Liver (tissue), 9 donors: ENCODE results near the gene SQOR. TPM values are rescaled to one million over a fixed set of nuclear protein-coding genes. Genes with fewer than 3 reads are reported as not detected.

Source experiments
- DNase-seq: peaks from one replicate; pipeline ENCODE4 v3.0.0-alpha.2; 2017; ENCODE audit warnings: low spot score
- H3K27ac ChIP-seq, 2 donors: one replicate each; pipeline ENCODE4 v1.7.0; 2013; ENCODE audit warnings: inconsistent platforms in 2 of 2, low read length in 2 of 2, control low read depth in 1 of 2, low read depth in 1 of 2, mild to moderate bottlenecking in 1 of 2
- H3K27me3 ChIP-seq, 4 donors: one replicate each; pipeline versions ENCODE4 v1.6.1 to v1.7.0; 2013; ENCODE audit warnings: low read length in 3 of 4, inconsistent platforms in 1 of 4, mild to moderate bottlenecking in 1 of 4, moderate library complexity in 1 of 4; ENCODE audit not compliant: control insufficient read depth in 4 of 4, insufficient read depth in 4 of 4
- H3K36me3 ChIP-seq, 4 donors: one replicate each; pipeline versions ENCODE4 v1.6.1 to v1.7.0; 2013; ENCODE audit warnings: low read length in 3 of 4, mild to moderate bottlenecking in 3 of 4, low read depth in 1 of 4, moderate library complexity in 1 of 4; ENCODE audit not compliant: control insufficient read depth in 4 of 4, insufficient read depth in 3 of 4
- H3K4me1 ChIP-seq, 4 donors: one replicate each; pipeline versions ENCODE4 v1.6.1 to v1.7.0; 2013; ENCODE audit warnings: low read length in 3 of 4, mild to moderate bottlenecking in 3 of 4, moderate library complexity in 1 of 4; ENCODE audit not compliant: control insufficient read depth in 4 of 4, insufficient read depth in 4 of 4
- H3K4me3 ChIP-seq, 3 donors: one replicate each; pipeline versions ENCODE4 v1.6.1 to v1.7.0; 2013; ENCODE audit warnings: low read length in 3 of 3, control low read depth in 1 of 3, low read depth in 1 of 3, mild to moderate bottlenecking in 1 of 3
- H3K9ac ChIP-seq, 2 donors: one replicate each; pipeline ENCODE4 v1.7.0; 2013; ENCODE audit warnings: low read length in 2 of 2, mild to moderate bottlenecking in 2 of 2, moderate library complexity in 2 of 2, control low read depth in 1 of 2, low read depth in 1 of 2
- H3K9me3 ChIP-seq, 4 donors: one replicate each; pipeline versions ENCODE4 v1.6.1 to v1.7.0; 2013; ENCODE audit warnings: low read length in 3 of 4; ENCODE audit not compliant: control insufficient read depth in 4 of 4
- ATF3 ChIP-seq: IDR thresholded peaks from 2 replicates; pipeline ENCODE4 v1.6.1; 2016; ENCODE audit warnings: antibody characterized with exemption
- CTCF ChIP-seq: fragments of 150-350 bp; IDR thresholded peaks from 2 replicates; pipeline ENCODE4 v1.5.1; 2017; ENCODE audit warnings: improper control_type of control experiment, low read depth, low read length; ENCODE audit not compliant: missing input control
- EGR1 ChIP-seq, 2 donors: IDR thresholded peaks; 2 replicates each; pipeline ENCODE4 v1.6.1; 2016 to 2018; ENCODE audit warnings: antibody characterized with exemption in 2 of 2, low read depth in 2 of 2
- FOXA1 ChIP-seq: IDR thresholded peaks from 2 replicates; pipeline ENCODE4 v1.6.1; 2016; ENCODE audit warnings: antibody characterized with exemption
- FOXA2 ChIP-seq: IDR thresholded peaks from 2 replicates; pipeline ENCODE4 v1.6.1; 2016; ENCODE audit warnings: antibody characterized with exemption
- GABPA ChIP-seq, 2 donors: IDR thresholded peaks in 1 of 2; conservative IDR thresholded peaks in 1 of 2; 2 replicates each; pipeline ENCODE4 v1.6.1; 2016; ENCODE audit warnings: antibody characterized with exemption in 2 of 2, mild to moderate bottlenecking in 1 of 2, moderate library complexity in 1 of 2
- HNF4A ChIP-seq, 2 donors: conservative IDR thresholded peaks; 2 replicates each; pipeline ENCODE4 v1.6.1; 2016; ENCODE audit warnings: antibody characterized with exemption in 2 of 2, mild to moderate bottlenecking in 2 of 2
- HNF4G ChIP-seq: IDR thresholded peaks from 2 replicates; pipeline ENCODE4 v1.6.1; 2016; ENCODE audit warnings: antibody characterized with exemption
- JUND ChIP-seq, 2 donors: IDR thresholded peaks; 2 replicates each; pipeline ENCODE4 v1.6.1; 2016; ENCODE audit warnings: antibody characterized with exemption in 2 of 2
- MAX ChIP-seq: IDR thresholded peaks from 2 replicates; pipeline ENCODE4 v1.6.1; 2016; ENCODE audit warnings: antibody characterized with exemption
- NR2F2 ChIP-seq: IDR thresholded peaks from 2 replicates; pipeline ENCODE4 v1.6.1; 2016; ENCODE audit warnings: antibody characterized with exemption
- REST ChIP-seq: IDR thresholded peaks from 2 replicates; pipeline ENCODE4 v1.6.1; 2016; ENCODE audit warnings: antibody characterized with exemption, mild to moderate bottlenecking
- RXRA ChIP-seq, 2 donors: IDR thresholded peaks; 2 replicates each; pipeline ENCODE4 v1.6.1; 2017 to 2018; ENCODE audit warnings: antibody characterized with exemption in 2 of 2, mild to moderate bottlenecking in 1 of 2
- SP1 ChIP-seq: IDR thresholded peaks from 2 replicates; pipeline ENCODE4 v1.6.1; 2018; ENCODE audit warnings: antibody characterized with exemption, mild to moderate bottlenecking
- TAF1 ChIP-seq: conservative IDR thresholded peaks from 2 replicates; pipeline ENCODE4 v1.6.1; 2016; ENCODE audit warnings: antibody characterized with exemption, mild to moderate bottlenecking
- YY1 ChIP-seq: IDR thresholded peaks from 2 replicates; pipeline ENCODE4 v1.6.1; 2016; ENCODE audit warnings: antibody characterized with exemption, mild to moderate bottlenecking
- ZBTB33 ChIP-seq: IDR thresholded peaks from 2 replicates; pipeline ENCODE4 v1.6.1; 2016; ENCODE audit warnings: antibody characterized with exemption
- WGBS: extraction: QIAGEN DNeasy Blood & Tissue Kit; methylation state at CpG from one replicate; pipeline ENCODE4 v1.1.7; 2013; 5-methylcytosine and 5-hydroxymethylcytosine counted together
- polyA plus RNA-seq, 2 donors: library from polyadenylated mRNA; stranded (reverse) in 1 of 2; unstranded in 1 of 2; fragments of 200-250 nt in 1 of 2; fragments of >200 nt in 1 of 2; fragmentation: Nextera tagmentation in 1 of 2; extraction: Ambion mirVana in 1 of 2; gene quantifications; one replicate each; pipeline versions ENCODE4 v1.2.1 to v1.2.3, GENCODE V29; 2013 to 2015
- total RNA-seq, 2 donors: library from RNA; depleted of rRNA; stranded (reverse); fragments of >200 nt; gene quantifications; one replicate each; pipeline ENCODE4 v1.2.3, GENCODE V29; 2014
- donor health status: healthy.
- donor health status: healthy.
- donor health status: healthy.
- donor health status: healthy.
- donor health status: healthy.

The SQOR gene
- total and polyA plus RNA-seq, 4 donors = 29.6 to 41.7 (median 35.1) TPM

GRCh38 chr15:45640616-45641015 lies 5.8 kb downstream of the SQOR start:
- H3K27ac ChIP-seq = peak overlapping the region; percentile 74 to 96

GRCh38 chr15:45641374-45641781 lies 6.5 kb downstream of the SQOR start:
- Histone ChIP-seq H3K9ac (no peak overlapping the region), H3K9me3 (no peaks in the 10 kb centered on the region), H3K27ac (peak overlapping the region; percentile 74 to 96), H3K4me1 (peaks cover 11 to 50% (median 20%) of the 10 kb centered on the region in 4 donors), H3K27me3 (no peaks in the 10 kb centered on the region), H3K4me3 (no peak overlapping the region), H3K36me3 (no peaks in the 10 kb centered on the region)
- 11% methylated on average over 1 of the region's 1 CpG for WGBS
- DNase-seq = no peak
- no peak for TF ChIP-seq NR2F2
- TF ChIP-seq RXRA (IDR thresholded peaks at IDR 0.05) = peak; percentile 47 to 86
- peak; percentile 97 for TF ChIP-seq YY1
- no peak for TF ChIP-seq FOXA1
- TF ChIP-seq CTCF = peak; percentile 27
- peak; percentile 78 for TF ChIP-seq ZBTB33
- TF ChIP-seq ATF3 = no peak

More at GRCh38 chr15:45640616-45641015, 5.8 kb downstream of the SQOR start:
- Histone ChIP-seq H3K4me1 (peaks cover 11 to 49% (median 20%) of the 10 kb centered on the region in 4 donors), H3K9ac (no peak overlapping the region), H3K36me3 (no peaks in the 10 kb centered on the region), H3K9me3 (no peaks in the 10 kb centered on the region), H3K27me3 (no peaks in the 10 kb centered on the region), H3K4me3 (no peak overlapping the region)
- no peak for DNase-seq
- TF ChIP-seq NR2F2 (no peak), HNF4A (conservative IDR thresholded peaks at IDR 0.05) (no peak), TAF1 (no peak), MAX (no peak), JUND (IDR thresholded peaks at IDR 0.05) (no peak), HNF4G (no peak), ATF3 (no peak), REST (no peak), SP1 (no peak), YY1 (no peak), GABPA (IDR thresholded peaks at IDR 0.05 in 1 of 2, conservative IDR thresholded peaks at IDR 0.05 in 1 of 2) (no peak), RXRA (IDR thresholded peaks at IDR 0.05) (no peak), EGR1 (IDR thresholded peaks at IDR 0.05; ENCODE audit: low read depth in 2 of 2) (no peak), ZBTB33 (no peak), FOXA2 (no peak)
- 74% methylated on average over 2 of the region's 2 CpGs for WGBS
